HG03039 (cell line): ENCODE results near the gene TEX101.

Source experiments
- ATAC-seq: cut with Tn5 transposase; IDR thresholded peaks from one replicate; pipeline ENCODE4 v1.9.1; 2021; ENCODE audit warnings: mild to moderate bottlenecking, moderate library complexity; ENCODE audit not compliant: unreplicated experiment

The TEX101 gene

DNA sequence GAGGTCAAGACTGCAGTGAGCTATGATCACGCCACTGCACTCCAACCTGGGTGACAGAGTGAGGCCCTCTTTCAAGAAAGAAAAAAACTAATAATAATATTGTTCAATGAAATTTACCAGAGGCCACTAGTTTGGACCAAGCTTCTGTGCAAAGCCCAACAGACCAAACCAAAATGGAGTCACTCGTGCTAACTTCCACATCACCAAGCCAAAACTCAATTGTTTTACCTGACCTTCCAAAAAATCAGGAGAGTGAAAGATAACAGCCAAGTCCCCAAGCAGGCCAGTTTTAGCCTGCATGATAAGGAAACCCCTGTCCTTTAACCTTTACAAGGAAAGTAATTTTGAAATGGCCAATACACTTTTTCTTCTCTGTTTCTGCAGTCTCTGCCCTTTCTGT is 30.7 kb downstream of the TEX101 start:
- no peak for ATAC-seq

DNA sequence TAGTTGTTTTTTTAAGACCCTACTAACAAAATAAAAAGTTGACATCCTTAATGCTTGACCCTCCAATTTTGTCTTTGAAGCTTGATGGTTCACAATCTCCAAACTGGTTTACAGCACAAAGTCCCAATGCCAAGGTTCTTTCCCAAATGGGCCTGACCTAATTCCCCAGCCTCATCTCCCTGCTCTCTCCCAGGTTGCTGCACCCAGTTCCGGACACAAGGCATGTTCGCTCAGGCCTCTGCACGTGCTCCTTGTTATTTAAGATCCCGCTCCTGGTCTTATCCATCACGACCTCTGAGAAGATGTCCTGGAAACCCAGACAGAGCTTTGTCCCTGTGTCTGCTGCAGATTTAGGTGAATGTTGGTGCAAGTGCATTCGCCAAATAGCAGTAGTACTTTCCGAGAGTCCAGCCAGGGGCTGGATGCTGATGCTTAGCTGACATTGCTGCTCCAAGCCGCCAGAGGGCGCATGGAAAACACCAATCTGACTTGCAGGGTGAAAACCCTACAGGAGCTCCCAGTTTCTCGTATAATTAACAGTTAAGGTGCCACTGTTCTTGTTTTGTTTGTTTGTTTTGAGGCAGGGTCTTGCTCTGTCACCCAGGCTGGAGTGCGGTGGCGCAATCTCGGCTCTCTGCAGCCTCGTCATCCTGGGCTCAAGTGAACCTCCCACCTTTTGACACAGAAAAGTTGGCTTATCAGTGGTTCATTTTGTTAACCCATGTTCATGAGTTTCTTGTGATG is 32.2 kb downstream of the TEX101 start:
- no peak for ATAC-seq

DNA sequence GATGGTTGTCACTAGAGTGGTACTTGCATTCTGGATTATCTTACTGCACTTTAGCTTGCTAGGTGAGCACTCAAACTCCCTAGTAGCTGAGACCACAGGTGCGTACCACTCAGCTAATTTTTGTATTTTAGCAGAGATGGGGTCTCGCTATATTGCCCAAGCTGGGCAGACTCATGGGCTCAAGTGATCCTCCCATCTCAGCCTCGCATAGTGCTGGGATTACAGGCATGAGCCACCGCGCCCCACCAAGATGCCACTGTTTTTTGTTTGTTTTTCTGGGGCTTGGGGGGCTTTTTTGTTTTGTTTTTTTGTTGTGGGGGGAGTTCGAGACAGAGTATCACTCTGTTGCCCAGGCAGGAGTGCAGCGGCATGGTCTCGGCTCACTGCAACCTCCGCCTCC is 33.0 kb downstream of the TEX101 start:
- no peak for ATAC-seq

DNA sequence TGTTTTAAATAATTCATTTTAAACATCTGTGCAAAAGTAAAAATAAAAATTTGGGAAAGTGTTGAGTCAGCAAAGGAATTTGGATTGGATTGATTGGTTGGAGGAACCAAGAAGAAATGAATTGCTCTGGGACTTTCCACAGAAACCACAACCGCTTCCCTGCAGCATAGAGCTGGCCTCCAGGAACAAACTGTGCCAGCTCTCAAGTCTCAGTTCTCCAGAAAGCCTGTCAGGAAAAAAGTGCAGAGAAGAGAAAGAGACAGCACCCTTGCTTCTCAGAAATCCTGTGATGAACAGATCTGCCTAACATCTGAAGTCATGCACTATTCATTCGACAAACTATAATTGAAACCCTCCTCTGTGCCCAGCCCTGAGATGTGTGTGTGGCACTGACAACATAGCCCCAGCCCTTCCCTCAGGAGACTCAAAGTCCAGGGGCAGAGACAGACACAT is 35.9 kb downstream of the TEX101 start:
- ATAC-seq = no peak

DNA sequence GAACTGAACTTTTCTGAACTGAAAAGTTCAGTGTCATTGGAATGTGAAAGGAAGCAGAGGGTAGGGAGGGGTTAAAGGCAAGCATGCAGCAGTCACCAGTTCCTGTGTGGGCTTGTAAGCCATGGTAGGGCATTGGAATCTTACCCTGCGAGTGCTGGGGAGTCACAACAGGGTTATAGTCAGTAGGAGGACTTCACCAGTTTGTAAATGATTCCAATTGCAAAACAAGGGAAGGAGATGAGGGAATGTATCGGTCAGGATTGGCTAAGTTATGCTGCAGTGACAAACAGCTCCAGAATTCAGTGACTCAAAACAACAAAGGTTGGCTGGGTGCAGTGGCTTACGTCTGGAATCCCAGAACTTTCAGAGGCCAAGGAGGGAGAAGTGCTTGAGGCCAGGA is 37.9 kb downstream of the TEX101 start:
- ATAC-seq = no peak

DNA sequence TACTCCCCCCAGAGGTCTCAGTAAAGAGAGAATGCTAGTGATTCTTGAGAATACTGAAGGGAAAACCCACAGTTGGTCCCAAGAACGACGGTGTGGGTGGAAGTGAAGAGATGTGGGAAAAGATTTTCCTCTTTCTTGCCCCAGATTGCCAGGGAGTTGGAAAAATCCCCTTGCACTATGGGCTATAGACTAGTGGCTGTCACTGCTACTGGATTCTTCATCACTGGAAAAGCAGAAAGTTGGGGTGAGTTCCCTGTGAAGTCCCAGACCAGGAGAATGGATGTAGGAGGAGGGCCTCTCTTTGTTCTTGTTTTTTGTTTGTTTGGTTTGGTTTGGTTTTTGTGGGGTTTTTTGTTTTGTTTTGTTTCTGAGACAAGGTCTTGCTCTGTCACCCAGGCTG is 39.3 kb downstream of the TEX101 start:
- ATAC-seq = no peak

DNA sequence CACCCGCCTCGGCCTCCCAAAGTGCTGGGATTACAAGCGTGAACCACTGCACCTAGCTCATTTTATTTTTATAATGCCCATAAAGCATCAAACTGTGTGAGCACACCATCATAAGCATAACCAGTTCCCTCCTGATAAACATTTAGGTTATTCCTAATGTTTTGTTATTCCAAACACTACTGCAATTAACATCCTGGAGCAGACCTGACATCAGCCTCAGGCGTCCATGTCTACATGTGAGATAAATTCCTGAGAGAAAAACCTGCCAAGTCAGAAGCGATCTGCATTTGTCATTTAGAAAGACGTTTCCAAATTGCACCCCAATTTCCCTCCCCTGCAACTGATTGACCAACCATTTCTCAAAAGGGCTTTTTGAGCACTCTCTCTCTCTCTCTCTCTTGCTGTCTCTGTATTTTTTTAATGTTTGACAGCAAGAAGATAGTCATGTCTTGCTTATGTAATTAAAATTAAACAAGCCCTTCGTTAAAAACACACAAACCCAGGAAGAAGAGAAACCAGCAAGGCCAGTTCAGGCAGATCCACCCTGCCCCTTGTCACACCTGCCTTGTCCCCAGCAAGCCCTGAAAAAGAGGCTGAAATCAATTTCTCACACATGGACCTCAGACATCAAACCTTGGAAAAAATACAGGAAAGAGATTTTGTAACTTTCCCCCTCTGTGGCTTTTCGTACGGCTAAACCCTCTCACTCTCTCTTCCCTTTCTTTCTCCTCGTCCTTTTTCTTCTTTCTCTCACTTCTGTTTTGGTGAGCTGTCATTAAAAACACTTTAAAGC is 40.8 kb downstream of the TEX101 start:
- ATAC-seq = no peak

DNA sequence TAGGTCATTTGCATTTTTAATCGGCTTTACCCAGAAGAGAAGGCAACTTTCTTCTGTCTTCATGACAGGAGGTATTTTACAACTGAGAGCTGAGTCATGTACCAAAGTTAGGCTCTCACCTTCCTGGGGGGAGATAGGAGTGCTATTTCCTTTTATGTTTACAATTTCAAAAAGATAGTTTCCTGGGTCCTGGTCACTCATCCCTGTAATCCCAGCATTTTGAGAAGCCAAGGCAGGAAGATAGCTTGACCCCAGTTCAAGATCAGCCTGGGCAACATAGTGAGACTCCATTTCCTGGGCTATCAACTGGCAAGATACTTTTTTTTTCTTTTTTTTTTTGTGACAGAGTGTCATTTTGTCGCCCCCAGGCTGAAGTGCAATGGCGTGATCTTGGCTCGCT is 43.1 kb downstream of the TEX101 start:
- no peak for ATAC-seq

DNA sequence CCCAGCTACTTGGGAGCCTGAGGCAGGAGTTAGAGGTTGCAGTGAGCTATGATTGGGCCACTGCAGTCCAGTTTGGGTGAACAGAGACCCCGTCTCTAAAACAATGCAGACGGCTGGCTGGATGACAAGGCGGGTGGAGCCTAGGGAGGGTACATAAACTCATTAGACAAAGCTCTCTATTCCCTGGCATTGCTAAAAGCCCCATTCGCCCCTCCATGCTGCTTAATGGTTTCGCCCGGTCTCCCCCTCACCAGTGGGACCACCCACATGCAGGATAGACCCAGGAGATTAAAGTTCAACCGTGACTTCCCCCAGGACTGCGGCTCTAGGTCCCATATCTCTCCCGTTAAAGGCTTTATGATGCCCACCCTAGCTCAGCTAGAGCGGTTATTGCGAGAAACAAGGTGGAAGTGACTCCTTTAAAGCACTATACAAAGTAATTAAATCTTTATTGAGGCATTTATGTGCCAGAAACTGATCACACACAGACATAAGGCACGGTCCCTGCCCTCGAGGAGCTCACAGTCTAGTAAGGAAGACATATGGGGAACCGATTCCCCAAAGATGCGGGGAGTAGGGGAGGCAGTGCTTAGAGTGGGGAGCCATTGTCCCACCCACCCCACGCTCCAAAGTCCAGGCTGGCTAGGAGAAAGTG is 45.8 kb downstream of the TEX101 start:
- ATAC-seq = no peak

DNA sequence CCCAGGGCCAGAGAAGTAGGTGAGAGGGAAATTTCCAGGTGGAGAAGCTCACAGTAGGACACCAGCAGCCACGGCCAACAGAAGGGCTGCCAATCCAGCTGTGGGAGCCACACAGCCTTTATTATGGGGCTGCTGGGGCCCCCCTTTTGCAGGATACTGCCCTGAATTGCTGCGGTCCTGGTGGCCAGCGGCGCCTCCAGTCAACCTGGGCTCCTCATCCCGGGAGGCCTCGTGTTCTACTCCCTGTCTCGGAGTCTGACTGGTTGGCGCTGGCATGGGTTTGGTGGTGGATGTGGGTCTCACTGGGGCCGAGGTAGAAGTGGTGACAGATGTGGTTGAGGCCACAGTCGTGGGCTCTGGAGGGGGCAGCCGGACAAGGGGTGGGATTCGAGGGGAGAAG is 46.6 kb downstream of the TEX101 start:
- ATAC-seq = no peak

DNA sequence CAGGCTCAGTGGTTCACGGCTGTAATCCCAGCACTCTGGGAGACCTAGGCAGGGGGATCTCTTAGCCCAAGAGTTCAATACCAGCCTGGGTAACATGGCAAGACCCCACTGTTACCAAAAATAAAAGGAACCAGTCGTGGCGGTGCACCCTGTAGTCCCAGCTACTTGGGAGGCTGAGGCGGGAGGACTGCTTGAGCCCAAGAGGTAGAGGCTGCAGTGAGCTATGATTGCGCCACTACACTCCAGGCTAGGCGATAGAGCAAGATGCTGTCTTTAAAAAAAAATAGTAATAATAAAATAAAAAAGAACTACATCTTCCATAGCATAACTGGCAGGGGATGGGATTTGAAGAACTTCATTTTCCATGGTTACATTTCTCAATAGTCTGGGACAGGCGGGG is 47.7 kb downstream of the TEX101 start:
- no peak for ATAC-seq

DNA sequence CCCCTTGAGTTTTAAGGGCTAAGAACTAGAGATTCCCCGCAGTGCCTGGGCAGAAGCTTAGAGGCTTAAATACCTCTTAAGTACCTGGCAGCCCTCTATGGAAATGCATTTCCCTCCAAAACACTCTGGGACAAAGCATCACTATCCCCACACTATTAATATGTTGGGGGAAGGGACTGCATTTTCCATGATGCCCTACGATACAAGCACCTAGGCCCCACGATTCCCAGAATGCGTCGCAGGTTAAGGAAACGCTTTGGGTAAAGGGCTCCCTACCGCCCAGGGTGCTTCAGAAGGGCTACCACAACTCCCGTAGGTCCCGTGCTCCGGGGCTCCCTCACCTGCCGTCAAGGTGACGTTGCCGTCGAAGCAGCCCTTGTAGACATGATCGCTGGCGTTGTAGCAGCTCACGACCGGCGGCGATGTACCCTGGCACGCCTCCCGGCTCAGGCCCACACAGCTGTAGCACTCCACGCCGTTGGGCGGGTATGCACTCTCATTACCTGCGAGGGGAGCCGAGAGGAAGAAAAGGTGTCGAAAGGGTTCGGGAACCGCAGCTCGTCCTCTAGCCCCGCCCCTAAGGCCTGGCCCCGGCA is 48.2 kb downstream of the TEX101 start:
- no peak for ATAC-seq

DNA sequence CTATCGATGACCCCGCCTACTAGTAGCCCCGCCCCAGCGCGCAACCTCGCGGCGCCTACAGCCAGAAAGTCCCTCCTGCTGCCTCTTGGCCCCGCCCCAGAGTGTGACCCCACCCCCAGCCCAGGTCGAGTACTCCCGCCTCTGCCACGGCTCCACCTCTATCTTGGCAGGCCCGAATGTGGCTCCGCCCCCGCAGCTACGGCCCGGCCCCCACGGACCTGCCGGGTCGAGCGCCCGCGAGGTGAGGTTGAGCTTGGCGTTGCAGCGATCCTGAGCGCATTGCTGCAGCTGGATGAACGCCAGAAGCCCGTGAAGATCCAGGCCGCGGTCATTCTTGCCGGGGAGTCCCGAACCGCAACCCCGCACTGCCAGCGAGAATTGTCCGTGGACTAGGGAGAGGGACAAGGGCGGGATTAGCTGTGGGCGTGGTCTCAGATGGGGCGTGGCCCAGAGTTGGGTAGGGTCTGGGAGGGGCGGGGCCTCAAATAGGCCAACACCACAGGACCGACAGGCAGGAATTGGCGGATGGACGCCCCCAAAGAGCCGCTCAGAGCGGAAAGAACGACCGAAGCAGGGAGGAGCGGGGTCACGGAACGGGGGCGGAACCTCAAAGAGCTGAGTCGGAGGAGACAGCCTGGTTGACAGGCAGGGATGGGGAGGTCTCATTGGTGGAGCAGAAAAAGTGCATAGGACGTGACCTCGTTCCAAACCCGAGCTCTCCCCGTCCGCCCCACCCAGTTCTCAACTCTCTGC is 48.9 kb downstream of the TEX101 start:
- ATAC-seq = peak; percentile 76

DNA sequence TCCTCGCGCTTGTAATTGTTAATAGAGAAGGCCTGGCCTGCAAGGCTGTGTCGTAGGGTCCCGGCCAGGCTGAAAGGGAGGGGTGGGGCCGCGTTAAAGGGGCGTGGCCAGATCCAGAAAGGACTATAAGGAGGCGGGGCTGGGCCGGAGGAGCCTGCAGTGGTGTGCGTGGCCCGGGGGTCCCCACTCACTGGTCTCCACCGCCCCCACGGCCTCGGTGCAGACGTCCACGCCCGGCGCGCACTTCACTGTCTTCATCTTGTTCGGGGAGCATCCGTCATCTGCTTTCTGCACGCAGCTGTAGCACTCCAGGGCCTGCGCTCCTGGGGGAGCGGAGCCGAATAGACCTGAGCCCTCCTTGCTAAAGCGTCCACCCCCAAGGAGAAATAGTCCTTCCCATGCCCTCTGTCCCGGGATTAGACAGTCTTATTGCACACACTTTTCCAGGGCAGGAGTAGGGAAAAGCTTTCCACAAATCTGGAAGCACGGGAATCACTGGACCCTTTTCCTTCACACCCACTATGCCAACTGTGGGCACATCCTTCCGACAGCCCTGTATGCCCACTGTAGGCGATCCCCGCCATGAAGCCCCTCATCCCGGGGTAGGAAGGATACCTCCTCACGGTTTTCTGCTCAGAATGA is 49.6 kb downstream of the TEX101 start:
- peak; percentile 26 for ATAC-seq

DNA sequence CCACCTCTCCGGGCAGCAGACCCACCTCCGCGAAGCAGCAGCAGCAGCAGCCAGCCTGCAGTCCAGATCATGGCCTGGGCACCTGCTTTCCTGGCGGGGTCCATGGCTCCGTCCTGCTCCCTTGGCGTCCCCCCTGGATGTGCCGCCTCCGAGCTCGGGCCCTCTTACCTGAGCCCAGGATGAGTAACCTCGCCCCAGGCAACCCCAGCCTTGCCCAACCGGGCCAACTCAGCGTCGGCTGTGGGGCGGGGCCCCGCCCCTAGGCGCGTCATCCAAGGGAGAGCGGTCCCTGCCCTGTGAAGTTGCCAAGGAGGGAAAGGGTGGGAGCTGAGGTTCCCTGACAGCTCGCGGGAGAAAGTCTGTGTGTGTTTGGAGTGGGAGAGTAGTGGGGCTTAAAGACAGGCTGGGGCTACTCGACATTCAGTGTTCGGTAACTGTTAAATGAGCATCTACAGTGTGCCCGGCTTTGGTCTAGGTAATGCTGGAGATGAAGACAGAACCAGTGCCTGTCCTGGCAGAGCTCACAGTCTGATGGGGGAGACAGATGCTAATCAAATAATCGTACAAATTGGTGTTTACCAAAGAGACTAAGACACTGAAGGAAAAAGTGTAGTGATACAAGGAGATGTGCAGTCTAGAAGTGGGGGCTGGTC is 50.9 kb downstream of the TEX101 start, which contains the start of gene LYPD3:
Gene LYPD3 (minus strand): TSS at position 141 of the 653 bp plus-strand sequence. CDS start 37 bp downstream, at position 104.
- no peak for ATAC-seq

DNA sequence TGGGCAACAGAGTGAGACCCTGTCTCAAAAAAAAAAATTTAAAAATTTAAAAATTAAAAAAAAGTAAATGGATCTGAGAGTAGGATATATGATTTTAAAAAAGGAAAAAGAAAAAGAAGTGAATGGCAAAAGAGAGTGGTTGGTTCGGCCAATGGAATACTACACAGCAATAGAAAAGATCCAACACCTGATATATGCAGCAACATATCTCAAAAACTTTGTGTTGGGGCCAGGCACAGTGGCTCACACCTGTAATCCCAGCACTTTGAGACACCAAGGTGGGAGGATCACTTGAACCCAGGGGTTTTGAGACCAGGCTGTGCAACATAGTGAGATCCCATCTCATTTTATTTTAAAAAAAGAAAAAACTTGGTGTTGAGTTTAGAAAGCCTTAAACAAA is 52.1 kb downstream of the TEX101 start:
- ATAC-seq = no peak

DNA sequence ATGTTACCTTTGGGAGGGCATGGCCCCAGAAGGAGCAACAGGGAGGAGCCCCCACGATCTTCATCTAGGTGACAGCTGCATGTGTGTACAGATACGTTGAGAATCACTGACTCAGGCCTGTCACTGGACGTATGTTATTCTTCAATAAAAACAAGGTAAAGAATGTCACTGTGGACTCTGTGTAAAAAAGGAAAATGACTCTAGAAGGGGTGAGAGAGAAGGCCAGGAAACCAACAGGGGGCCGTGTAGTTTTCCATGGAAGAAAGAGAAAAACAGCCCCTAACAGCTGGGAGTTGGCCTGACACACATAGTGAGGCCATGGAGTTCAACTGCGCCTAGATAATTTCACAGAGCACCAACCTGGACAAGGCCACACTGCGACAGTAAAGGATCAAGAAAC is 52.6 kb downstream of the TEX101 start:
- no peak for ATAC-seq

DNA sequence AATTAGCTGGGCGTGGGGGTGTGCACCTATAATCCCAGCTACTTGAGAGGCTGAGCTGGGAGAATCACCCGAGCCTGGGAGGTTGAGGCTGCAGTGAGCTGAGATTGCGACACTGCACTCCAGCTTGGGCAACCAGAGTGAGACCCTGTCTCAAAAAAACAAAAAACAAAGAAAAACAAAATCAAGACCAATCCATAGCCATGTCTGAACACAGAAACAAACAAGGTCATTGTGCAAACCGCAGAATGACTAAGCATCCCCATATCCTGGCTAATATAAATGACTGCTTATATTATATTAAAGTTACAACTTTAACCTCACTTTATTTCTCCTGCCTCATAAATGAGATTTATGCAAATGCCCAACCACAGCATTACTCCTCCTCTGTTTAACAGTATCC is 53.0 kb downstream of the TEX101 start:
- ATAC-seq = no peak
